Measurements from ENCODE around the gene CDC45.

CDC45 gene

DNA sequence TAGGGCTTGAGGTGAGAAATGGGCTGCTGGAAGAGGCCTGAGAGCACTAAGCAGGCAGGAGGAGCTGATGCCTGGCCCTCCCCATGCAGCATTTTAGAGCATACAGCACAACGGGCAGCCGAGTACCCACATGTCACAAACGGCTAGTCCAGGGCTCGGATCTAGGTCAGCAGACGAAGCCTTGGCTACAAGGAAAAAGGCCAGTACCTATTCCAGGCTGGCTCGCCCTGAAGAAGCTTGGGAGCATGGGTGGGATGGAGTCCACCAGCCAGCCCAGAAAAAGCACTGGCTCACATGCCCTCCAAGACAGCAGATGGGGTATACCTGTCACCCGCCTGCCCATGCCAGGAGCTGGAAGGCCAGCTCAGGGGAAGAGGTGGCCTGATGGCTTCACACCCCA, 10.3 kb upstream of the CDC45 start:
- DNase-seq (ENCODE audit: low read depth, low spot score): no peak

- no peak for DNase-seq (ENCODE audit: low read depth, low spot score)
Measured at GRCh38 chr22:19470010-19470409, 9.7 kb upstream of the CDC45 start.

- no peak for DNase-seq (ENCODE audit: low read depth, low spot score)
Measured at GRCh38 chr22:19471572-19471971, 8.1 kb upstream of the CDC45 start.

- no peak for DNase-seq (ENCODE audit: low read depth, low spot score)
Measured at GRCh38 chr22:19472233-19472632, 7.5 kb upstream of the CDC45 start.

GRCh38 chr22:19473578-19473977, 6.1 kb upstream of the CDC45 start:
- no peak for DNase-seq (ENCODE audit: low read depth, low spot score)

- DNase-seq (ENCODE audit: low read depth, low spot score): no peak
Measured at GRCh38 chr22:19476023-19476422, 3.7 kb upstream of the CDC45 start.

DNA sequence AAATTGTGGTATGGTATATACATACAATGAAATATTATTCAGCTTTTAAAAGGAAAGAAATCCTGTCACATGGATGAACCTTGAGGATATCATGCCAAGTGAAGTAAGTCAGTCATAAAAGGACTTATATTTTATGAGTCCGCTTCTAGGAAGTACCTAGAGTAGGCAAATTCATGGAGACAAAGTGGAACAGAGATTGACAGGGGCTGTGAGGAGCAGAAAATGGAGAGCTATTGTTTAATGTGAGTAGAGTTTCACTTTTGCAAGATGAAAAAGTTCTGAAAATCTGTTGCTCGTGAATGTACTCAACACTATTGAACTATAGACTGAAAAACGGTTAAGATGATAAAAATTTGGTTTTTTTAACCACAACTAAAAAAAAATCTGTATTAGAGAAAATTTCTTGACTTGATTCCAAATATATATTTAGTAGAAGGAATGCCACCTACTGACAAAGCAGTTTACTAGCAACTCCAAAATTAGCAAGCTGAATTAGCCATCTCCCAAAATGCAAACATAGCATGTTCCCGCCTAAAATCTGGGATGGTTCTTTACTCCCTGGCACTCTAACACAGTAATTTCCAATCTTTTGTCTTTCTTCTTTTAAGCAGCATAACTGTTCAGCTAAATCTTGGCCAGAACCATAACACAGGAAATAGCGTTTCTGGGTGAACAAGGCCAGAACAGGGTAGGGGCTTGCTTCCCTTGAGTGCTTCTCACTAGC, 2.2 kb upstream of the CDC45 start:
- DNase-seq (ENCODE audit: low read depth, low spot score): no peak

DNA sequence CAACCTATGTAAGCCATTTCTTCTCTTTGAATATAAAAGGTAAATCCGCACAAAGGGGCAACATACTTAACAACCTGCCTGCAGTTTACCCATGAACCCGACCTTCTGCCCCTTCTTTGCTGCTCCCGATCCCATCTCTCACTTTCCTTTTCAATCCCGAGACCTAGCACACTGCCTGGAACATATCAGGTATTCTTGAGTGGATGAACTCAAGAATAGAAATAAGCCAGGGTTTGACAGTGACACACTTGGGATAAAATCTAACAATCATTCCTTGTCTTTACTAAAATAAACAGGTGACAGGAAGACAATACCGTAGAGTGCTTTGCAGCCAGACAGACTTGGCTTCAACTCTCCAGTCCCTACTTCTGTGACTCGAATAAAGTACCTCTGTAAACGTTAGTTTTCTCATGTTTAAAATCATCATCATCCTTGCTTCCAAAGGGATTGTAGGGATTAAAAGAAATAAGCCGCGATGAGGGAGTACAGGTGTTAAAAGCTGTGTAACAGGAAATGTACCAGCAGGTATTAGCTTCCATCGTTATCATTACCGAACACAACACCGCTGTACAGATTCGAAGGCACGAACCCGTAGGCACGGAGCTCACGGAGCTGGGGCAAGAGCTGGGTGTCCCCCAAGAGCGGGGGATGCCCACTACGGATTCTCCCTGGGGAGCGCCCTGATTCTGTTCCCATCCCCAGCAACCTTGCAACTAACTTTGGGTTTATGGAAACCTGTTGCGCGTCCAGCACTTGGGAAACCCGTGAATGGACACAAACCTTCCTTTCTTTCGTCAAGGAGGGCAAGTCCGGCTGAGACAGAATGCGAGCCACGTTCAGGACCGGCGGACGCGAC, 1.4 kb upstream of the CDC45 start:
- DNase-seq (ENCODE audit: low read depth, low spot score): no peak

DNA sequence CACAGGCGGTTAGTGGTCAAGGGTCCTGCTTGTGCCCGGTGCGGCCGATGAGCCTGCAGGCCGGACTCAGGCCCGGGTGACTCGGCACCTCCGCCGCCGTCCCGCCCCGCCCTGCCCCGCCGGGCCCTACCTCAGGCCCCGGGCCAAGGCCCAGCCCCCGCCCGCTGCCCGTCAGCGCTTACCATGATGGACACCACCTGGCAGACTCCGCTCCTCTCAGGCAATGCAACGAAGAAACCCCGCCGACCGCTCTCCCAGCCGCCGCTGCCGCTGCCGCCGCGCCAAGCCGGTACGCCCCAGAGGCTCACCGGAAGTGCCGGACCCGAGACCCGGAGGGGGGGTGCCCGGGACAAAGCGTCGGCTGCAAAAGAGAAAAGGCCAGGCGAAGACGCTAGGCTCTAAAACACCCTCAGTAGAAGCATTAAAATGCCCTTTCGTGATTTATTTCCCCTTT, 792 bp upstream of the CDC45 start, which contains the start of gene UFD1:
UFD1 (minus strand) TSS at position 293 of the 454 bp plus-strand sequence; CDS start at position 185, 108 bp downstream.
- DNase-seq (ENCODE audit: low read depth, low spot score): no peak

DNA sequence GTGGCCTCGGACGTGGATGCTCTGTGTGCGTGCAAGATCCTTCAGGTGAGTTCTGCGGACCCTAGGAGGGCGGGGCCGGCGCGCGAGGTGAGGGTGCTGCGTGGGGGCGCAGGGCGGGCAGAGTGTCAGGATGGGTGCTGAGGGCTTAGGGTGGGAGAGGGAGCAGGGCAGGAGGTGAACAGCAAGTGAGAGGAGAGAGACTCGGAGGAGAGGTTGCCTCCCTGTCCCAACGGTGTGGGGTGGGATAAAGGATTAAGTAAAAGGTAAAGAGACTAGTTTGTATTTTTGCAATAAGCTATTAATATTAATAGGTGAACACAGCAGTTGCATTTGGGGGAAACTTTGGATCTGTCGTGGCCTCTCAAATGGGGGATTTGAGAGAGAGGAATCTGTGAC, 451 bp downstream of the CDC45 start:
- DNase-seq (ENCODE audit: low read depth, low spot score): no peak

GRCh38 chr22:19480789-19481188, 1.1 kb downstream of the CDC45 start:
- no peak for DNase-seq (ENCODE audit: low read depth, low spot score)

DNA sequence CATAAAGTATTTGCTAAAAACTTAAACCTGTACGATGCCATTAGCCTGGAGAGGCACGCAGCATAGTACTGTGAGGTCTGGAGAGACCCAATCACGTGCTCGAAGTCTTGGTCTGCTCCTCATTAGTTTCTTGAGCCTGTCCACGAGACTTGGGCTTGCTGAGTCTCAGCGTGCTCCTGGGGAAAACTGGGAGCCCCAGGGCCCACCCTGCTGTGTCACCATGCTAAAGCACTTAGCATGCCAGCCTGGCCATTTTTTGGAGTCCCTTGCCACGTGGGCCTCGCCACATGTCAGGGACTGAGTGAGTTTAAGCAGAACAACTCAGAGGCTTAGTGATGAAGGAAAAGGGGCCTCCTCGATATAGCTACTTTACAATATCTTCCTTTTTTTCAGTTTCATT, 2.6 kb downstream of the CDC45 start:
- no peak for DNase-seq (ENCODE audit: low read depth, low spot score)

- DNase-seq (ENCODE audit: low read depth, low spot score): no peak
Measured at GRCh38 chr22:19483481-19484244, 3.9 kb downstream of the CDC45 start.

- no peak for DNase-seq (ENCODE audit: low read depth, low spot score)
Measured at GRCh38 chr22:19488285-19488684, 8.6 kb downstream of the CDC45 start.

DNA sequence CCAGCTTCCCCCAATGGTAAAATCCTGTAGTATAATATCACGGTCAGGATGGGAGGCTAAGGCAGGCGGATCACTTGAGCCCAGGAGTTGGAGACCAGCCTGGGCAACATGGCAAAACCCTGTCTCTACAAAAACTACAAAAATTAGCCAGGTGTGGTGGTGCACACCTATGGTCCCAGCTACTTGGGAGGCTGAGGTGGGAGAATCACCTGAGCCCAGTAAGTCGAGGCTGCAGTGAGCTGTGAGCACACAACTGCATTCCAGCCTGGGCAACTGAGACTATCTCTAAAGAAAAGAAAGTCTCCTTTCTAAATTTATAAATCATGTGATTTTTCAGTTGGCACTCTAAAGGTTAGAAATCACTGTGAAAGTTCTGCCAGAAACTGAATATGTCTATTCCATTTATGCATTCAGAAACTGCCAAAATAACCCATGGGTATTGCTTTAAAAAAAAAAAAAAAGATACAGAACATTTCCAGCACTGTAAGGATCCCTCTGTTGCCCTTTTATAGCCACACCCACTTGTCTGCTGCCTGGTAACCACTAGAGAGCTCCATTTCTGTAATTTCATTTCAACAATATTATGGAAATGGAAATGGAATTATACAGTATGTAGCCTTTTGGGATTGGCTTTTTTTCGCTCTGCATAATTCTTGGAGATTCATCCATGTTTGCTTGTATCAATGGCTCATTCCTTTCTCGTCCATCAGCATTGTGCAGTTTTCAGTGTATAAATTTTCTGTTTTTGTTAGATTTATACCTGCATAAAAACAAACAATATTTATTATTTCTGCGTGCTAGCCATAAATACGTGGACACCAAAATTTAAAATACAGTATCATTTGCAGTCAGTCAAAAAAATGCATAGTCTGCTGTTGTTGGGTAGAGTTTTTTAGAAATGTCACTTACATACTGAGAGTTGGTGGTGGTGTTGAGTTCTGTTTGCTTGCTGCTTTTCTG, 9.4 kb downstream of the CDC45 start:
- no peak for DNase-seq (ENCODE audit: low read depth, low spot score)

DNA sequence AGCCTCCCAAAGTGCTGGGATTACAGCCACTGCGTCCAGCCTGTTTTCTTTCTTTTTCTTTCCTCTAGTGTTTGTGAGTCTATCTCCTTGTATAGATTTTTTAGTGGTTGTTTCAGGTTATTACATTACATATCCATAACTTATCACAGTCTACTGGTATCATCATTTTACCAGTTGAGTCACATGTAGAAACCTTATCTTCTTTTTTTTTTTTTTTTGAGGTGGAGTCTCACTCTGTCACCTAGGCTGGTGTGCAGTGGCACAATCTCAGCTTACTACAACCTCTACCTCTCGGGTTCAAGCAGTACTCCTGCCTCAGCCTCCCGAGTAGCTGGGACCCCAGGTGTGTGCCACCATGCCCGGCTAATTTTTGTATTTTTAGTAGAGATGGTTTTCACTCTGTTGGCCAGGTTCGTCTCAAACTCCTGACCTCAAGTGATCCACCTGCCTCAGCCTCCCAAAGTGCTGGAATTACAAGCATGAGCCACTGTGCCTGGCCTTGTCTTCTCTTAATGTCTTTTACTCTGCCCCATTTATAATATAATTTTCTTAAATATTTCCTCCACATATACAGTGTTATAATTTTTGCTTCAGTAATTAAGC, 11.0 kb downstream of the CDC45 start:
- DNase-seq (ENCODE audit: low read depth, low spot score): no peak

DNA sequence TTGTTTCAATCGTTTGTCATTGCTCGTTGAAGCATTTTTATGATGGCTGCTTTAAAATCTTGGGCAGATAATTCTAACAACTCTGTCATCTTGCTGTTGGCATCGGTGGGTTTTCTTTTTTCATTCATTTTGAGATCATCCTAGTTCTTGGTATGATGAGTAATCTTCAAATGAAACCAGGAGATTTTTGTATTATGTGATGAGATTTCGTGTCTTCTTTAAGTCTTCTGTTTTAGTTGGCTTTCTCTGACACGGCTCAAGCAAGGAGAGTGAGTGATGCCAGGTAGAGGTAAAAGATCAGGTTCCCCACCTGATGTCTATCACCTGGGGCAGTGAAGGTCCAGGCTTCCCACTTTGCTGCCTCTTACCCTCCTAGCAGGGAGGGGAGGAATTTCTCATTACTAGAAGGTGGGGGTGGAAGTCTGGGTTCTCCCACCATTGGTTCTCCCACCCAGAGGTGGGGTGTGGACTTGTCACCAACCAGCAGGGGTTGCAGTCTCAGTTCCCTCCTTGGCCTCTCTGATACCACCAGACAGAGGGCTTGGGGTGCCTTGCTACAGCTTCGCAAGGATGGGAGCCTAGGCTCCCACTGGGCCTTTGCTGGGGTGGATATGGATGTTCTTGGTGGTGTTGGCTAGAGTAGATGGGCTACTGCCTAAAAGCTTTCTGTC, 12.9 kb downstream of the CDC45 start:
- DNase-seq (ENCODE audit: low read depth, low spot score): no peak

DNA sequence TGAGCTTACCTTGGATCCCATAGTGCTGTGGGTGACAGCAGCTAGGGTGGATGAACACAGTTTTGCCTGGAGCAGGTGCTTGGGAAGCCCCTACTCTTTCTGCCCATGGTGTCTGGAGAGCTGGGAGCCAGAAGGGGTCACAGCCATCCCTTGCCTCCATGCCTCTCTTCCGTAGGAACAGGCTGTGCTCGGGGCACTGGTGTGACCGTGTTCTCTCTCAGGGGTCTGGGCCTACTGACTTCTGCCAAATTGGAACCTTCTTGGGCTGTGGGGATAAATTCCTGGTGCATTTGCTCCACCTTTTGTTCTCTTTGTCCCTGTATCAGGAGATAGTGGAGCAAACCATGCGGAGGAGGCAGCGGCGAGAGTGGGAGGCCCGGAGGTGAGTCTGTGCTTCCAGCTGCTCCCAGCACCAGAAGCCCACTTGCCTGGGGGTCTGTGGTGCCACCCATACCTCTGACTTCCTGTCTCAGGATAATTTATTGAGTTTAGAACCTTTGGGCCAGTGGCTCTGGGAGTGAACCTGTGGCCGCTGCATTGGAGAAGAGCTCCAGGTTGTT, 14.4 kb downstream of the CDC45 start:
- no peak for DNase-seq (ENCODE audit: low read depth, low spot score)

- no peak for DNase-seq (ENCODE audit: low read depth, low spot score)
Measured at GRCh38 chr22:19494676-19495173, 15.0 kb downstream of the CDC45 start.
